Breast epithelium (tissue), 3 donors: ENCODE results near the gene CSNK1G3.

Source experiments
- CTCF ChIP-seq, 3 donors: fragments of 450-650 bp; IDR thresholded peaks; one replicate each; pipeline ENCODE4 v1.5.1; 2016 to 2017; ENCODE audit warnings: antibody characterized with exemption in 3 of 3, mild to moderate bottlenecking in 3 of 3, moderate library complexity in 3 of 3
- POLR2AphosphoS5 ChIP-seq, 3 donors: sonication (generic); formaldehyde crosslinking; IDR thresholded peaks; one replicate each; pipeline ENCODE4 v1.6.1; 2017; ENCODE audit warnings: antibody characterized with exemption in 3 of 3

- TF ChIP-seq POLR2AphosphoS5 (IDR thresholded peaks at IDR 0.05) = no peak
- TF ChIP-seq CTCF (IDR thresholded peaks at IDR 0.05) = no peak
Observed at GRCh38 chr5:123540534-123540933, 28.6 kb downstream of the CSNK1G3 start.
